ENCODE results near the gene OR10J5. TPM values are rescaled to one million over a fixed set of nuclear protein-coding genes. Genes with fewer than 3 reads are reported as not detected.

The OR10J5 gene
- polyA plus RNA-seq, 1 donor from 2014 or later: not detected

Other genes starting within 250 kb of the OR10J5 start
- gene FCER1A, start 233.7 kb downstream of the OR10J5 start, polyA plus RNA-seq (ENCODE audit: insufficient read depth, low read depth, low replicate concordance): not detected
- not detected for gene OR10J4, start 103.8 kb downstream of the OR10J5 start, polyA plus RNA-seq (ENCODE audit: insufficient read depth, low read depth, low replicate concordance)
- not detected for gene OR10J1, start 96.3 kb downstream of the OR10J5 start, polyA plus RNA-seq (ENCODE audit: insufficient read depth, low read depth, low replicate concordance)
- not detected for gene APCS, start 51.8 kb upstream of the OR10J5 start, polyA plus RNA-seq (ENCODE audit: insufficient read depth, low read depth, low replicate concordance)
- gene CRP, start 178.6 kb upstream of the OR10J5 start, polyA plus RNA-seq (ENCODE audit: insufficient read depth, low read depth, low replicate concordance): not detected
- 30.4 TPM for gene DUSP23, start 245.0 kb upstream of the OR10J5 start, polyA plus RNA-seq (ENCODE audit: insufficient read depth, low read depth, low replicate concordance)